HepG2 (cell line): ENCODE data around the gene ARHGAP15.
"Not testable (repeated sequence)": the region's sequence is repeated elsewhere in the genome, so short reads cannot be mapped to it uniquely, and the experiment has no call there.

Source experiments
- KLF6 ChIP-seq: IDR thresholded peaks from 2 replicates; pipeline ENCODE4 v1.8.0; 2016; ENCODE audit warnings: missing biosample characterization, missing genetic modification reagents
- TGIF2 ChIP-seq: IDR thresholded peaks from 2 replicates; pipeline ENCODE4 v1.6.1; 2016; ENCODE audit warnings: control low read depth, missing compliant biosample characterization

DNA sequence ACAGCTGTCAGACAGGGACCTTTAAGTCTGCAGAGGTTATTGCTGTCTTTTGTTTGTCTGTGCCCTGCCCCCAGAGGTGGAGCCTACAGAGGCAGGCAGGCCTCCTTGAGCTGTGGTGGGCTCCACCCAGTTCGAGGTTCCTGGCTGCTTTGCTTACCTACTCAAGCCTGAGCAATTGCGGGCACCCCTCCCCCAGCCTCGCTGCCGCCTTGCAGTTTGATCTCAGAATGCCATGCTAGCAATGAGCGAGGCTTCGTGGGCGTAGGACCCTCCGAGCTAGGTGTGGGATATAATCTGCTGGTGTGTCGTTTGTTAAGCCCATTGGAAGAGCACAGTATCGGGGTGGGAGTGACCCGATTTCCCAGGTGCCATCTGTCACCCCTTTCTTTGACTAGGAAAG is 412.7 kb downstream of the ARHGAP15 start:
- not testable (repeated sequence) for TF ChIP-seq TGIF2, KLF6 (CRISPR knock-in tag)
